H1 (cell line): ENCODE measurements around the gene HID1. TPM values are rescaled to one million over a fixed set of nuclear protein-coding genes. Genes with fewer than 3 reads are reported as not detected.

Source experiments
- EP300 ChIP-seq, 2 experiments: IDR thresholded peaks; 1 replicate in 1 of 2; 2 replicates in 1 of 2; pipeline ENCODE4 v1.6.1; 2011 to 2012; ENCODE audit warnings: low read depth in 2 of 2, low read length in 2 of 2, mild to moderate bottlenecking in 2 of 2, borderline replicate concordance in 1 of 2, inconsistent platforms in 1 of 2, moderate library complexity in 1 of 2
- polyA plus RNA-seq, 7 experiments: library from polyadenylated mRNA; depleted of rRNA in 3 of 7; stranded (reverse) in 5 of 7; unstranded in 2 of 7; fragments of >200 nt in 5 of 7; fragments of 200-250 nt in 2 of 7; gene quantifications; 1 replicate in 5 of 7; 2 replicates in 1 of 7; 4 replicates in 1 of 7; pipeline versions ENCODE4 v1.2.1 to v1.2.3, GENCODE V29; 2011 to 2013; ENCODE audit warnings: missing spikeins in 2 of 7, mixed read lengths in 2 of 7
- total RNA-seq: library from RNA; stranded (reverse); fragmentation: NEBNext Ultra II Directional; extraction: Animal tissue kit (Norgen Biotek cat#: 25700); gene quantifications from 2 replicates; pipeline ENCODE4 v1.2.1, GENCODE V29; 2021

HID1 gene
- total and polyA plus RNA-seq, 2 of the 8 experiments (the other 6 are each of a cell fraction or from before 2014, with no cell fraction given) = 15.1 to 25.9 TPM

DNA sequence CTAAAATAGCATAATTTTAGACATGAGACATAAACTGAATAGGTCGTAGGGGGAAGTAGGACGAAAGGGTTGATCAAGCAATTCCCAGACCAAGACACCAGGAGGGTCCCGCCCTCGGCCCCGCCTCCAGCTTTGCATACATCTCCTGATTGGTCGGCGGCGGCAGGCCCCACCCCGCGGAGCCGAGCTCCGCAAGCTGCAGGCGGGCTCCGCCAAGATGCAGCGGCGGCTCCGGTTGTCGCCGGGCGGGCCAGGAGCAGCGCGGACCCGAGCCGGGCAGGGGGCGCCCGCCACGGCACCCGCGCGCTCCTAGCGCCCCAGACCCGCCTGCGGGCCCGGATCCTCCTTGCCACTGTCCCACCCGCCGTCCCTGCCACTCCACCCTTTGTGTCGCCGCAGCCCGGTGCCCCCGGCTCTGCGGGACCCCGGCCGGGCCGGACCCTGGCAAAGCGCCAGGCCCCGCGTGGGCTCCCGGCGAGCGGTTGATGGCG is 14.9 kb upstream of the HID1 start, which contains the start of gene CDR2L (continued):
- peak in 1 of 2 experiments; percentile 55; a peak in 1 of 3 replicates for TF ChIP-seq EP300 (IDR thresholded peaks at IDR 0.05; ENCODE audit: borderline replicate concordance in 1 of 2, low read depth in 2 of 2, low read length in 2 of 2)
- TF ChIP-seq, all 59 proteins: peak for 9
